G401 (cell line): ENCODE measurements around the gene STAB1. TPM values are rescaled to one million over a fixed set of nuclear protein-coding genes. Genes with fewer than 3 reads are reported as not detected.

Experiments used
- DNase-seq: peaks from one replicate; pipeline ENCODE4 v3.0.0-alpha.2; 2015; ENCODE audit warnings: low spot score
- in situ Hi-C: cut with HindIII; loops from 2 replicates; pipeline ENCODE4 v1.10.0; 2016; ENCODE audit warnings: low sequenced_read_pairs, mixed read lengths
- total RNA-seq: library from RNA; depleted of rRNA; stranded (reverse); fragments of >200 nt; shearing (Covaris generic); gene quantifications from 2 replicates; pipeline ENCODE4 v1.2.3, GENCODE V29; 2014

Gene STAB1
- total RNA-seq, 1 experiment from 2014 or later = not detected

DNA sequence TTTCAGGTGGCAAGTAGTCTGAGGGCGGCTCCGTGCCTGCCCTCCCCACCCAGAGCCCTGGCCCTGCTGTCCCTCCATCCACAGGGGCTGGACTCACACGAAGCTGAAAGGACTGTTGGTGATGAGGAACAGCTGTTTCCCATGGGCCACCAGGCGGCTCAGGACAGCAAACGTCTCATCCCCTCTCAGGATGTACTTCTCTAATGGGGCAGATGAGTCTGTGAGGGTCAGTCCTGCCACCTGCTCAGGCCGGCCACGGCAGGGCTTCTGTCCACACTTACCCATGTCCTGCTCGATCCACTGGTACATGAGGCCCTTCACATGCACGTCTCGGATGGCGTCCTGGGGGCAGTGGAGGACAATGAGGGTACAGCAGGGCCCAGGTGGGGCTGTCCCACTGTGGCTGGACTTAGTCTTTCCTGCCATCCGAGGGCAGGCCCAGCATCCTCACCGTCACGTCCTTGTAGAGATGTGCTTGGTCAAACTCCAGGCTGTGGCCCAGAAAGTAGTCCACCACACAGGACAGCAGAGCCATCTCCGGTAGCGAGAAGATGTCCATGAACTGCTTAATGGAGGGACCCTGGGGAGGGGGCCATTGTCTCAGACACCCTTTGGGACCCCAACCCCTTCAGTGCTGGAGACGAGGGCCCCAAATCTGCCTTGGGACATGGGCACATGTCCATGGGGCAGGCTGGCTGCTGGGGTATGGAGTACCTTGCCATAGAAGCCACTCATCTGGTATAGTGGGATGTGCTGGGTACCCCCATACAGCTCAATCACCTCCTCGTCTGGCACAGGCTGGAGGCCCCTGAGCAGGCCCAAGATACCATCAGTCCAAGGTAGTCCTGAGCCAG, 32.8 kb downstream of the STAB1 start:
- in situ Hi-C loops = no loop called here
- DNase-seq = no peak

DNA sequence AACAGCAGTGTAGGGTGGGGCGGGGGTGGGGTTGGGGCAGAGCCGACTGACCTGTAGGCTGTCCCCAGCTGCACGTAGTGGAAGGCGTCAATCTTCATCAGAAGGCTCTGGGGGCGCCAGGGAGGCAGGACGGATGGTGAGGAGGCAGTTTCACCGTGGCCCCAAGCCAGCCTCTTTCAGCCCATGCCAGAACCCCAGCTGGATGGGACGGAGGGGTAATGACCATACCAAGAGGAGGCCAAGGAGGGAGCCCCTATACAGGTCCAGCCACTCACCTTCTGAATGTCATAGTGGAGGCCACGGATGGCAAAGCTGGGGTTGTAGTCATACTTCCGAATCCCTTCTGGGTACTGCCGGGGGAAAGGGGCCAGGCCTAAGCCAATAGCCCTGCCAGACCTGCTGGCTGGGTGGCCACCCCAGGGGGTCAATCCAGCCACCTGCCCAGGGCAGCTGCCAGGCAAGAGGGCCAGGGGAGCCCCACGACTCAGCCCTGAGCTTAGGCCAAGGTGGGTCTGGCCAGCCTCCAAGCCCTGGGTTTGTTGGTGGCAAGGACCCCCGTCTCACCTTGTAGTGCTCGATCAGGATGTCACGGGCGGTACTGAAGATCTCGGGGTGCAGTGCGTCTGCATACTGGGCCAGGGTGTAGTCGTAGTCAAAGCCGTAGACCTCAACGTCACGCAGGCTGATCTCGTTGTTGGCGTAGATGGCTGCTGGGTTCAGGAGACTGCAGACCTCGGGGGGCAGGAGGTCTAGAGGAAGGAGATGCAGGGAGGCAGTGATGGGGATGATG, 33.6 kb downstream of the STAB1 start:
- in situ Hi-C loops = no loop called here
- no peak for DNase-seq

DNA sequence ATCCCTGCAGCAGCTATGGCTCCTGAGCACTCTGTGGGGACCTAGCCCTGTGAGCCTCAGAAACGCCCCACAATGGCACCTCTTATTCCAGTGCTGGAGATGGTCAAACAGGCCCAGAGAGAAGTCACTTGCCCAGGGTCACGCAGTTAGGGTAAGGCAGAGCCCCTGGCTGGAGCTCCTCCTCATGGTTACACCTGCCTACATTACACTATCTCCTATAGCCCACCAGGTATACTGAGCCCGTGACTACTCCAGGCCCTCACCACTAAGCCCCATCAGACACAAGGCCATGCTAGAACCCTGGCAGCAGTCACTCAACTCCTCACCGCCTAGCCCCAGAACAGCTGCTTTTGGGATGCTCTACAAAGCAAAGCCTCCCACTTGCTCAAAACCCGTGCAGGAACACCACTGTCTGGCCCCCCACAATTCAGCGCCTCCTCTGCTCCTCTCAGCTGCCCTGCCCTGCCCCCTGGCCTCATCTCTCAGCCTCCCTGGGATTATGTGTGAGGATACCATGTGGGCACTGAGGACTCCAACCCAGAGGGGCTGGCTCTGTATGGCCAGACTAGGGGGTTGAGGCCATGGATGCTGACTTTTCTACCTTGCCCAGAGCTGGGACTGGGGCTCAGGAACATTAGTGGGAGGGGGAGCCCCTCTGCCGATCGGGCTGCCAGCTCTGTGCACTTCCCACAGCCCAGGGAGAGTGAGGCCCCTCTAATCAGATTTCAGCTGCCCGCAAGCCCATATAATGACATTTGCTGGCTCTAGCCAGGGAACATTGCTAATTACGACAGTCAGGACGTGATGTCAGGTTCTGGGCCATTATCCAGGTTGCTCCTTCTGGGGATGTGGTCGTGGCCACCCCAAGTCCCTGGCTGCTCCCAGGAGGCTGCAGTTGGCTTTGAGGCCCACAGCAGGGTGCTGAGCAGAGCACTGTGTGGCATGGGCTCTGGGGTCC, 34.5 kb downstream of the STAB1 start:
- DNase-seq = peak; percentile 63
- in situ Hi-C loops = no loop called here

DNA sequence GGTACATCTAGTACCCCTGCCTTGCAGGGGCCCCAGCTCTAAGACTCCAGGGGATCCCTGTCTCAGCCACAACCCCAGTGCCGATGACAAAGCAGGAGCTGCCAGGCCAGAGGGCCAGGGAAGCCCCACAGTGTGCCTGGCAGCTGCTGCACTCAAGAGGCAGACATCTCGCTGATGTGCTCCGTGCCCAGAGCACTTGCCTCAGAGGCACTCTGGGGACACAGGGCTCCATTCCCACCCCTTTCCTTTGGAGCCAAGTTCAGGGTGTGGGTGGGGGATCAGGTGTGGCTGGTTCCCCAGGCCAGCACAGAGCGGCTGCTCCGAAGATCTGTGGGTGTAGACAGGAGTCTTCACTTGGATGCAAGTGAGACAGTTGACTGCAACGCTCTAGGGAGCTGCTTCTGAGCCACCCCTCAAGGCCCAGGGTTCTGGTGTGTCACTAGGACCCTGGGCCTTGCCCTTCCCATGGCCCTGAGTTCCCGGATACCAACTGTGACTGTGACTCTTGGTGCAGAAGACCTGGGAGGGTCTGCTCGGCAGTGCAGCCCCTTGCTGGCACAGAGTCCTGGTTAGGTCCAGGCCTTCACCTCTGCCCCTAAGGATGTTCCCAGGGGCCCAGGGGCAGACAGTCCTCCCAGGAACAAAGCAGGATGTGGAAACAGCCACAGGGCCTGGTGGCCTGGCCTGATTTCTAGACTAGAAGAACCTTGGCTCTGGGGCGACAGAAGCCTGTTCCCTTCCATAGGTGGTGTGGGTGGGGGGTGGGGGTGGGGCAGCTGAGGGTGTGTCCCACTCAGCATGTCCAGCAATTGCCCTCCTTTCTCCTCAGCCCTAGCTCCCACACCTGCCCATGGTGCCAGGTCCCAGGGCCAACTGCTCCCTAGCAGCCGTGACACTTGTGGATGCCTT, 36.0 kb downstream of the STAB1 start:
- in situ Hi-C loops = no loop called here
- no peak for DNase-seq

DNA sequence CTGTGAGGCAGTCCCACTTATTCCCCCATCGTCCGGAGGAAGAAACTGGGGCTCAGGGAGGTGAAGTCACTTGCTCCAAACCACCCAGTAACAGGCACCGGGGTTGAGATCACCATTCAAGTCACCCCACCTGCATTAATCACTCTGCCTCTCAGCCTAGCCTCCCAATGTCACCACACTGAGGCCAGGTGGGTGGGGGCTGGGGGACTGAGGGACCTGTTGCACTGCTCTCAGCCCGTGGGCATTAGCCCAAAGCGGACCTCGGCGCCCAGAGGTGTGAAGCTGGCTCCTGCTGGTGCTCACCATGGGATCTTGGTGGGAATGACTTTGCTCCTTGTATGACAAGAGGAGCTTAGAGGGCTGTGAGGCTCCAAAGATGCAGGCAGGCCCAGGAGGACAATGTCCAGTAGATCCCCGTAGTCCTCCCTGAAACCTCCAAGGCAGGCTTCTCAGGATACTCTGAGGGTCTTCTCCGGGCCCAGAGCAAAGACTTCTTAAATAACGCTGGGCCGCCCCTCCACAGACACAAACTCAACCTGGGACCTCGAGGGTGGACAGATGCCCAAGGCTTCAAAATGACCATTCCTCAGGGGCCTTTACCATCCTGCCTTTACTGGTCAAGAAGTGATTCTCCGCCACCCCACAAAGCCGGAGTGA, 36.9 kb downstream of the STAB1 start:
- in situ Hi-C loops = no loop called here
- no peak for DNase-seq

DNA sequence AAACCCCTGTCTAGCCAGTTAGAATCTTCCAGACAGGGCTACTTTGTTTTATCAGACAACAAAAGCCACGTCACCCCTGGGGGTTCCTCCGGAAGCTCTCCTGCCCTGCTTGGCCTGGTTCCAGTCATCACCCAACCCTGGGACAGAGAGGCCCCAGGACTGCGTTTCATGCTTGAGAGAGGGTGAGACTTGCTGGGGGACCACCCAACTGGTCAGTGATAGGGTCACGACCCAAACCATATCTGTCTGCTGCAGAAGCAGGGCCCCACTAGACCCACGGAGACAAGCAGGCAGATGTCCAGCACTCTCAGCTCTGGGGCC, 37.3 kb downstream of the STAB1 start:
- in situ Hi-C loops = no loop called here
- no peak for DNase-seq

DNA sequence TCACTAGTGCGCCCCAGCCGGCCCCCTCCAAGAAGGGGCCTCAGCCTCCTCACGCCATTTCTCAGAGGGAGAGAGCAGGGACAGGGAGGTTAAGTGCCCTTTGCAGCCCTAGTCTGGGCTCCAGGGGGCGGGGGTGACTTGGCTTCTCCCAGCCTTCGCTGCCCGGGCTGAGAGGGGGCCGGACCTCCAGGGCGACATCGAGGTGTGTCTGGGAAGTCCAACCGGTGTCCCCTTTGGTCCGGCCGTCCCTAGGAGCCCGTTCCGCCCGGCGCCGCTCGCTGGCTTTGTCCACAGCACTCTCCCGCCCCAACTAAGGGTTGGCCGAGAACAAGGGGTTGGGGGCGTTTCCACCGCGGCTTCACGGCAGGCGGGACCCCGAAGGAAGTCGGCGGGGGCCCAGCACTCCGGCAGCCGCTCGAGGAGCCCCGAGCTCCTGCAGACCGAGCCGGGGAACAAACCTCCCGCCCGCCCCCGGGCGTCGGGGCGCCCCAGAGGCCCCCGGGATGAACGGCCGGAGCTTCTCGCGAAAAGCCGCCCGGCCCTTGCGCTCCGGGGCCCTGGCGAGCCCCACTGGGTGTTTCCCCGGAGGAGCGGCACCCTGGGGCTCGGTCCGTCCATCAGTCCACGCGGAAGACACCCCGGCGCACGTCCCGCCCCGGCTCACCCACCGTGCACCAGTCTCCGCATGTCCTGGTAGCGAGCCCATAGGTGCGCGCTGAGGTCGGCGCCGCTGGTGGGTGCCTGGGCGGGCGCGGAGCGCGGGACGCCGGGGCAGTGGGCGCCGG, 37.9 kb downstream of the STAB1 start:
- in situ Hi-C loops = no loop called here
- DNase-seq = no peak

DNA sequence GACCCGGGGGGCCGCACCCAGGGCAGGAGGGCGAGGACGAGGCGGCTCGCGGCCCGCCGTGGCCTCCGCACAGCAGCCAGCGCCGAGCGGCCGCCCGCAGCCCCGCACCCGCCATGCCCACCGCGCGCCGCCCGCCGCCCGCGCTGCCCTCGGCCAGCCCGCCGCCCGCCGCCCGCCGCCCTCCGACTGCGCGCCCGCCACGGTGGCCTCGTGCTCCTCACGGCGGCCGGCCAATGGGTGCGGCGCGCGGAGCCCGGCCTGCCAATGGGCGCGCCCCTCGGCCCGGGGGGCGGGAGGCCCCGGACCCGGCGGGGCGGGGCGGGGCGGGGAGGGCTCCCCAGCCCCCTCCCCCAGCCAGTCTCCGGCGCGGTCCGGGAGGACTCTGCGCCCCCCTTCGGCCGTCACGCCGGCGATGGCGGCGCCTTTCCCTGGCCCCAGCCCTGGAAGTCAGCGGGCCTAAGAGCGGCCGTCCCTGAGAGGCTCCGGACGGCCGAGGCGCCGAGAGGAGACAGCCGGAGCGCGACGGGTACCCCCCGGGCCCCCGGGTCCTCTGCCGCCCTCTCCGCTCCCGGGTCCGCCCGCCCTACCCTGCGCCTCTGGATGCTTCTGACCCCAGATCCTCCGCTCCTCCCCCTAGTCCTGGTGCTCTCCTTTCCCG, 38.6 kb downstream of the STAB1 start, which contains the start of gene NT5DC2:
Gene NT5DC2, minus strand, starts transcription at position 235 of the 658 bp plus-strand sequence. Its CDS starts 120 bp downstream, at position 115.
- in situ Hi-C loops = no loop called here
- DNase-seq = peak; percentile 59

DNA sequence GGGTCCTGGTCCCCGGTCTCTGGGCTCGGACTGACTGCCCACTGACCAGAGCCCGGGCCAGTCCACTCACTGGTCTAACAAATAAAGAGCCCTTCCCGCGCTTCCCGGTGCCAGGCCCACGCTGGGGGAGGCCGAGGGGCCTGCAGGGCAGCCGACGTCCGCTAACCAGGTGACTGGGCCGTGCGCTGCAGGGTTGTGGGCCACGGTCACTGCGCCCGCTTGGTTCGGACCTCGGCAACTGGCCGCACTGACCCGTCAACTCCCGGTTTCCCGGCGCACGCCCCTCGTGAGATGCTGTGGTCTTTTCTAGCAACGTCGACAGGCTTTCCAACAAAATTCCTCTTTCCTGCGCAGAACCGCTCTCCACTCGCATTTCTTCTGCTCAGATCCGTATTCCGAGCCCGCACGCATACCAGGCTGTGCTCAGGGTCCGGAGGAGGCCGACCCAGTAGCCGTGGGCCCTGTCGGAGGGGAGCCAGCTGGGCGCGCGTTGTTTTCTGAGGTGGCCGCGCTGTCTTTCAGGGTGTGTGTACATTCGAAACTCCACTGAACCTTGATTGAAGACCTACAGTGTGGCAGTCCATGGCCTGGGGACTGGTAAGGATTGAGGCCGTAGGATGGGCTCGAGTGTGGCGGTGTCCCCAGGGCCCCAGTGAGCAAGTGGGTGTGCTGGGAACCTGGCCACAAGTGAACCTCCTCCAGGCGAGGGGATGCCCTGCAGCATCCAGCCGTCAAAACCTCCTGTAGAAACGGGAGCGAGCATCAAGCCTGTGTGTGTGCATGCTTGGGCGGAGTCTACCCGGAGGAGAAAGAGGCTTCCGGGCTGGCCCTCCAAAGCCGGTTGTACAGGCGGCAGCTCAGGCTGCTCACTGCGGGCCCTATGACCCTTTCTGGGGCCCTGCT, 39.4 kb downstream of the STAB1 start:
- no peak for DNase-seq
- in situ Hi-C loops = no loop called here

DNA sequence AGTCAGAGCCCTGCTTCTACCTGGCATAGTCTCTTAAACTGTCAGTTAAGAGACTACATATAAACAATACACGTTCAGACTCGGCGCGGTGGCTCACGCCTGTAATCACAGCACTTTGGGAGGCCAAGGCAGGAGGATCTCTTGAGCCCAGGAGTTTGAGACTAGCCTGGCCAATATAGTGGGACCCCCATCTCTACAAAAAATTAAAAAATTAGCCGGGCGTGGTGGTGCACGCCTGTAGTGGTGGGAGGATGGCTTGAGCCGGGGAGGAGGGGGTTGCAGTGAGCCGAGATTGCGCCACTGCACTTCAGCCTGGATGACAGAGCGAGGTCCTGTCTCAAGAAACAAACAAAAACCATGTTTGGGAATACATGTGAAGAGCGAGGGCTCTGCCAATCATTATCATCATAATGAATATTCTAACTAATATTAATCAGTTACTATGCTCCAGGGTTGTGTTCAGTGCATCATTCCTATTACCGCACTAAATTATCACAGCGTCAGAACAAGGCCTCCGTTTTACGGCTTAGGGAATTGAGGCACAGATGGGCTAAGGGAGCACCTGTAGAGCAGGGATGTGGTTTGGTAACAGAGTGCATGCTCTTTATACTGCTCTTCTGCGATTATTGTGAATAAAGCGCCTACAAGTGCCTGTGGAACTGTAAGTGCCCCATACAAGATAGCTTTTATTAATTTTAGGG, 40.4 kb downstream of the STAB1 start:
- in situ Hi-C loops = no loop called here
- no peak for DNase-seq

DNA sequence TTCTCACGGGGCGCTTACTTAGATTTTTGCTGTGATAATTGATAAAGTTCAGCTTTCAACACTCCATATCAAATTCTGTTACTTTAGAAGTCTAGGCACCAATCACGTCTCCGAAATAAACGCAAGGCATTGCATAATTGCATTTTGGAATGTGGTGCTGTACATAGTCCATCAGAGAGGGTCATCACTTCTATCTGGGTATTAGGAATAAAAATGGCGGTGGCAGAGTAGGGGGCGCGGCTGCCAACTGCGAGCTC, 40.9 kb downstream of the STAB1 start:
- DNase-seq = no peak
- in situ Hi-C loops = no loop called here

DNA sequence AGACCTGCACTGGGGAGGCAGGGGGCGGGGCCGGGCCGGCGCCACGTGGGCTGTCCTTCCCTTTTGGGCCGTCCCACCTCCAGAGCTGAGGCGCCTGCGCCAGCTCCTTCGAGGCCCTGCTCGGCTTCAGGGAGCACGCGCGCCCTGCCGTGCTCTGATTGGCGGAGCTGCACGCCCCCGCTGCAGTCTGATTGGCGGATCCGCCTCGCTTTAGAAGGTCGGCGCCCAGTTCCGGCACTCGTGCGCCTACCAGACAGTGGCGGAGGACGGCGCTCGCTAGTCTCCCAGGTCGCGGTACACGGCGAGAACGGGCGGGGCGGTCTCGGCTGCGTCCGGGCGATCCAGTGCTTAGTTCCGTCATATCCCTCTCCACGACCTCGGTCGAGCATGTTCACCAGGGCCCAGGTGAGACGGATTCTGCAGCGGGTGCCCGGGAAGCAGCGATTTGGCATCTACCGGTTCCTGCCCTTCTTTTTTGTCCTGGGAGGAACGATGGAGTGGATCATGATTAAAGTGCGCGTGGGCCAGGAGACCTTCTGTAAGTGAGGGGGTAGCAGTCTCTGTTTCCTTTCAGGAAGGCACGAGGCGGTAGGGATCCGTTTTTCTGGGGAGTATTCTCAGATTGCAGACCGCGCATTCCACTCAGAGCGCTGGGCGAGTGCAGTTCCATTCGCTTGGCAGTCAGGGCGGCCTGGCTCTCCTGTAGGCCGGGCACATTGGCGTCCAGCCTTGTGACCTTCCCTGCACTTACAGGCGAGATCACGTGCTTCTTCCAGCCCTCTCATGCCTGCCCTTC, 41.4 kb downstream of the STAB1 start, which contains the start of gene UQCC5:
Gene UQCC5, plus strand, starts transcription at position 237 of the 796 bp plus-strand sequence. Its CDS starts 151 bp downstream, at position 388.
- in situ Hi-C loops = no loop called here
- peak; percentile 98 for DNase-seq

DNA sequence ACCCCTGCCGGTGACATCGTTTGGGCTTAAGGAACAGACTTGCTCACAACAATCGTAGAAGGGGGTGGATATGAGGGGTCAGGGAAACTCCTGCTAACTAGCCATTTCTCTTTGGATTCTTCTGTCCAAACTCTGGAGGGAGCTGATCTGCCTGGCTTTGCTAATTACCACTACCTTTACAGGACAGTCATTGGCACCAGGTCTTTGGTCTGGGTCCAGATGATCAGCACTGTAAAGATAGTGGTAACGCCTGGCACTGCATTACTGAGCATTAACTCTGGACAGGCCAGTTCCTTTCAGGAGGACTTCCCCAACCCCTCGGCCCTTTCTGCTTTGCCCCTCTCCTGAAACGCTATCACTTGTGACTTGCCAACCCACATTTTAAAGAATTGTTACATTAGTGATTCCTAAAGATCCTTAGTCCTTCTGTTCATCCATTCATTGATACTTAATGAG, 42.1 kb downstream of the STAB1 start:
- in situ Hi-C loops = no loop called here
- no peak for DNase-seq

DNA sequence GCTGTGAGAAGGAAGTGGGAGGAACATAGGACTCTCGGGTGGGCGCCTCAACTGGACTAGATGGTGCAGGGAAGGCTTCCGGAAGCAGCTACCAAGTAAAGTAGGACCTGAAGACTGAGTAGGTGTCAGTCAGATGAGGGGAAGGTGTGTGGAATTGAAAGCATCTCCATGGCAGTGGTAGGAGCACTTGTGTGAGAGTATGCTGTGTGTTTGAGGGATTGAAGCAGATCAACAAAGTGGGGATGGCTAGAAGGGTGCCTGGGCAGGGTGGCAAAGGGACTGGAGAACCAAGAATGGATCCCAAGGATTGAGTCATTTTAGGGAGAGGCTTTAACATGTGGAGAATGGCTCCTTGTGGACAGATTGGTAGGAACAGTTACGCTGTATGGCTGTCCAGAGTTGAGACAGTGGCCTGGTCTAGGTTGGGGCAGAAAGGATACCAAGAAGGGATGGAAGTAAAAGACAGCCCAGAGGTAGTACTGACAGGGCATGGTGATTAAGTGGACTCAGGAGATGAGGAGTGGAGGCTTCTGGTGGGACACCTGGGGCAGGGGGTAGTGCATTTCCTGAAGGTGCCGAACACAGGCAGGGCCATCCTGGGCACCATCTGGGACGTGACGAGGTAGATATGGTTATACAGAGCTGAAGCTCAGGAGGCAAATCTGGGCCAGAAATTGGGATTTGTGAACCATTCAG, 42.7 kb downstream of the STAB1 start:
- in situ Hi-C loops = no loop called here
- DNase-seq = no peak
